Heart right ventricle (tissue), 16 donors: Measurements from ENCODE around the gene LILRA2. TPM values are rescaled to one million over a fixed set of nuclear protein-coding genes. Genes with fewer than 3 reads are reported as not detected.

Experiments used
- ATAC-seq, 8 donors: fragments of 200-7000 bp; cut with Tn5 transposase; one replicate each; pipeline ENCODE4 v1.9.1; 2020; ENCODE audit warnings: mild to moderate bottlenecking in 8 of 8, moderate library complexity in 8 of 8, moderate number of reproducible peaks in 1 of 8
- DNase-seq, 2 donors: peaks; one replicate each; pipeline ENCODE4 v3.0.0-alpha.2; 2020
- H3K27ac ChIP-seq, 10 donors: fragments of 200-600 bp; sonication (generic) in 2 of 10; one replicate each; pipeline versions ENCODE4 v1.5.0 to v1.8.0; 2020 to 2022; ENCODE audit warnings: mild to moderate bottlenecking in 3 of 10
- H3K27me3 ChIP-seq, 7 donors: fragments of 200-600 bp; one replicate each; pipeline ENCODE4 v1.8.0; 2021 to 2022; ENCODE audit warnings: mild to moderate bottlenecking in 2 of 7
- H3K36me3 ChIP-seq, 9 donors: fragments of 200-600 bp; sonication (generic) in 1 of 9; one replicate each; pipeline versions ENCODE4 v1.5.0 to v1.8.0; 2020 to 2022; ENCODE audit warnings: mild to moderate bottlenecking in 2 of 9
- H3K4me1 ChIP-seq, 9 donors: fragments of 200-600 bp; sonication (generic) in 1 of 9; one replicate each; pipeline versions ENCODE4 v1.5.0 to v1.8.0; 2020 to 2022; ENCODE audit warnings: mild to moderate bottlenecking in 4 of 9
- H3K4me3 ChIP-seq, 10 donors: fragments of 200-600 bp; sonication (generic) in 2 of 10; one replicate each; pipeline versions ENCODE4 v1.5.0 to v1.8.0; 2020 to 2022; ENCODE audit warnings: mild to moderate bottlenecking in 7 of 10, moderate library complexity in 2 of 10
- H3K9me3 ChIP-seq, 11 donors: fragments of 200-600 bp in 10 of 11; sonication (generic) in 2 of 11; one replicate each; pipeline versions ENCODE4 v1.5.0 to v1.8.0; 2013 to 2022; ENCODE audit warnings: mild to moderate bottlenecking in 2 of 11, control low read depth in 1 of 11, moderate library complexity in 1 of 11
- CTCF ChIP-seq, 9 donors: fragments of 200-600 bp; sonication (generic) in 2 of 9; IDR thresholded peaks; one replicate each; pipeline versions ENCODE4 v1.5.0 to v1.8.0; 2021 to 2022; ENCODE audit warnings: antibody characterized with exemption in 9 of 9, mild to moderate bottlenecking in 5 of 9, moderate library complexity in 1 of 9
- WGBS, 2 donors: extraction: QIAGEN DNeasy Blood & Tissue Kit; methylation state at CpG; one replicate each; pipeline ENCODE4 v1.1.7; 2013; ENCODE audit warnings: inconsistent platforms in 1 of 2; 5-methylcytosine and 5-hydroxymethylcytosine counted together
- intact Hi-C, 10 donors: fragments of 100-400 bp; cut with DNase I; formaldehyde crosslinking; loops; one replicate each; pipeline versions ENCODE4 v1.11.1 to v1.14.2; 2022
- long read RNA-seq, 3 donors: library from polyadenylated mRNA; unstranded; transcript quantifications; one replicate each; pipeline ENCODE4 v2.0.0, GENCODE V29; 2020 to 2021
- polyA plus RNA-seq, 2 donors: library from polyadenylated mRNA; stranded (reverse); fragments of 200-250 nt; gene quantifications; one replicate each; pipeline ENCODE4 v1.2.3, GENCODE V29; 2013
- total RNA-seq, 10 donors: library from RNA; stranded (reverse); fragmentation: NEBNext Ultra II Directional in 3 of 10; extraction: Animal tissue kit (Norgen Biotek cat#: 25700) in 3 of 10; gene quantifications; one replicate each; pipeline versions ENCODE4 v1.2.1 to v1.2.4, GENCODE V29; 2021 to 2023
- donor health status: Arrhythmogenic right ventricular cardiomyopathy.
- donor health status: ischemic (EF 13 %, LVEDD 7.1; RV severe dilation, severe dysfunction).
- donor health status: healthy with polysubstance abuse.
- donor health status: DM: no; HTN: yes; CAD: no.
- donor health status: DM: no; HTN: no; CAD: no.
- donor health status: ischemic (EF 25% LVEDD 6.9; RV normal size, moderate dysfunction).
- donor health status: ischemic (EF 25% LVEDD 5.7; RV mildly dilated, moderate dysfunction).
- donor health status: healthy.
- donor health status: DM: yes; HTN: yes; CAD: no.
- donor health status: Ischemic cardiomyopathy.
- donor health status: ischemic (EF 35%, LVEDD 5.7; RV mildly dilated, moderate dysfunction).
- donor health status: nonischemic (EF 11% LVEDD 7.7; RV severe dilation, severe dysfunction).
- donor health status: DM: yes; HTN: yes; CAD: no.
- donor health status: PGD.
- donor health status: ischemic (EF 29% LVEDD 5.4; RV normal size, mild dysfunction).
- donor health status: nonischemic (EF 23%, LVEDD 6.1; RV moderate dilation, normal function).

The LILRA2 gene
- total RNA-seq (1 to 10 TPM in 6 of 10 donors, under 1 TPM in 4; 0.31 to 3.3 (median 1.2) TPM), polyA plus RNA-seq (under 1 TPM; 0.22 to 0.87 TPM)
- long read RNA-seq, donor 1, full-length matches to known transcripts = 1 of 1 reads
- long read RNA-seq, donor 1, partial matches to known transcripts = 0 of 1 reads
- long read RNA-seq, donor 1, other reads (novel, unspliced or antisense) = 0 of 1 reads
- long read RNA-seq, donor 2 = 0 reads
- long read RNA-seq, donor 3, full-length matches to known transcripts = 3 of 5 reads
- long read RNA-seq, donor 3, partial matches to known transcripts = 0 of 5 reads
- long read RNA-seq, donor 3, other reads (novel, unspliced or antisense) = 2 of 5 reads

- intact Hi-C loops = no loop called here
- peaks cover 0 to 33% (median 13%) of the 10 kb centered on the region in 7 donors for H3K27me3 ChIP-seq
- H3K27ac ChIP-seq = peak within 1 kb of the TSS in 2 of 10 donors; percentile 35 to 79
- ATAC-seq (peak in 6 of 8 donors; percentile 39 to 61 (median 54)), DNase-seq (no peak)
- peaks cover 0 to 4% (median 0%) of the 10 kb centered on the region in 11 donors for H3K9me3 ChIP-seq
- TF ChIP-seq CTCF (IDR thresholded peaks at IDR 0.05) = no peak
- H3K4me1 ChIP-seq = peaks cover 0 to 20% (median 0%) of the 10 kb centered on the region in 9 donors
- no peaks in the 10 kb centered on the region for H3K36me3 ChIP-seq
- 68 to 75% methylated on average over 10 of the region's 10 CpGs for WGBS, 2 donors
- peak within 1 kb of the TSS in 3 of 10 donors; percentile 4 to 39 (median 10) for H3K4me3 ChIP-seq
Measured at GRCh38 chr19:54573330-54573872, at the start of gene LILRA2. Gene LILRA2 (plus strand): TSS chr19:54573790. CDS start chr19:54573879, 89 bp downstream.

- intact Hi-C loops = no loop called here
- H3K4me3 ChIP-seq = no peak overlapping the region
- no peaks in the 10 kb centered on the region for H3K9me3 ChIP-seq
- H3K27ac ChIP-seq = no peak overlapping the region
- no peak for DNase-seq
- 73 to 77% methylated on average over 5 of the region's 5 CpGs for WGBS, 2 donors
- no peak for ATAC-seq
- no peaks in the 10 kb centered on the region for H3K36me3 ChIP-seq
- H3K4me1 ChIP-seq = peaks cover 0 to 19% (median 0%) of the 10 kb centered on the region in 9 donors
- no peak for TF ChIP-seq CTCF (IDR thresholded peaks at IDR 0.05)
- peaks cover 0 to 21% (median 8%) of the 10 kb centered on the region in 7 donors for H3K27me3 ChIP-seq
Measured at GRCh38 chr19:54525636-54526035, 48.0 kb upstream of the LILRA2 start.

GRCh38 chr19:54526972-54527371 lies 46.6 kb upstream of the LILRA2 start:
- Histone ChIP-seq H3K27ac (no peak overlapping the region), H3K4me1 (peaks cover 0 to 7% (median 0%) of the 10 kb centered on the region in 9 donors), H3K9me3 (no peaks in the 10 kb centered on the region), H3K4me3 (no peak overlapping the region), H3K36me3 (no peaks in the 10 kb centered on the region), H3K27me3 (peaks cover 0 to 17% (median 8%) of the 10 kb centered on the region in 7 donors)
- no peak for TF ChIP-seq CTCF (IDR thresholded peaks at IDR 0.05)
- 89 to 90% methylated on average over 26 of the region's 26 CpGs for WGBS, 2 donors
- ATAC-seq (no peak), DNase-seq (no peak)
- intact Hi-C loops = no loop called here

GRCh38 chr19:54530866-54531265 lies 42.7 kb upstream of the LILRA2 start:
- Histone ChIP-seq H3K36me3 (no peaks in the 10 kb centered on the region), H3K27ac (no peak overlapping the region), H3K4me3 (no peak overlapping the region), H3K9me3 (no peaks in the 10 kb centered on the region), H3K4me1 (peaks cover 0 to 4% (median 0%) of the 10 kb centered on the region in 9 donors), H3K27me3 (peaks cover 0 to 46% (median 36%) of the 10 kb centered on the region in 7 donors)
- DNase-seq (no peak), ATAC-seq (no peak)
- WGBS, 2 donors = 76 to 79% methylated on average over 5 of the region's 5 CpGs
- intact Hi-C loops = no loop called here
- TF ChIP-seq CTCF (IDR thresholded peaks at IDR 0.05) = no peak
